CD14-positive monocyte (primary cell): ENCODE results near the gene GSTK1. TPM values are rescaled to one million over a fixed set of nuclear protein-coding genes. Genes with fewer than 3 reads are reported as not detected.
A peak's percentile ranks its signal among the peaks of the same experiment; 100 is the strongest.

Experiments
- DNase-seq, 3 donors: peaks; one replicate each; pipeline ENCODE4 v3.0.0-alpha.2; 2011 to 2022
- H2AFZ ChIP-seq: 2 replicates; pipeline ENCODE4 v1.6.0; 2012; ENCODE audit warnings: mild to moderate bottlenecking, low read depth, low read length, inconsistent platforms; ENCODE audit not compliant: insufficient read depth, poor library complexity, severe bottlenecking
- H3K27ac ChIP-seq, 2 donors: 1 replicate in 1 of 2; 2 replicates in 1 of 2; pipeline ENCODE4 v1.5.1; 2012 to 2013; ENCODE audit warnings: low read length in 2 of 2, control low read depth in 1 of 2, inconsistent platforms in 1 of 2, low read depth in 1 of 2, mild to moderate bottlenecking in 1 of 2
- H3K27me3 ChIP-seq, 2 donors: one replicate each; pipeline versions ENCODE4 v1.6.0 to v1.6.1; 2011 to 2013; ENCODE audit warnings: low read length in 2 of 2; ENCODE audit not compliant: control insufficient read depth in 2 of 2, insufficient read depth in 2 of 2
- H3K36me3 ChIP-seq, 2 donors: replicated peaks in 1 of 2; 1 replicate in 1 of 2; 2 replicates in 1 of 2; pipeline versions ENCODE4 v1.5.1 to v1.6.1; 2012 to 2013; ENCODE audit warnings: low read length in 2 of 2, control low read depth in 1 of 2, inconsistent platforms in 1 of 2, mild to moderate bottlenecking in 1 of 2; ENCODE audit not compliant: insufficient read depth in 2 of 2, control insufficient read depth in 1 of 2
- H3K4me1 ChIP-seq, 2 donors: 1 replicate in 1 of 2; 2 replicates in 1 of 2; pipeline versions ENCODE4 v1.5.1 to v1.6.1; 2012 to 2013; ENCODE audit warnings: low read length in 2 of 2, control low read depth in 1 of 2, inconsistent platforms in 1 of 2, mild to moderate bottlenecking in 1 of 2, moderate library complexity in 1 of 2; ENCODE audit not compliant: insufficient read depth in 2 of 2, control insufficient read depth in 1 of 2
- H3K4me2 ChIP-seq: replicated peaks from 2 replicates; pipeline ENCODE3; 2012; ENCODE audit warnings: low read length, moderate library complexity, mild to moderate bottlenecking; ENCODE audit not compliant: poor library complexity, severe bottlenecking; ENCODE audit errors: extremely low read depth
- H3K4me3 ChIP-seq, 3 experiments: fragments of 200-600 bp in 1 of 3; sonication (generic) in 1 of 3; replicated peaks in 1 of 3; 1 replicate in 2 of 3; 2 replicates in 1 of 3; pipeline ENCODE4 v1.5.1; 2011 to 2013; ENCODE audit warnings: low read length in 3 of 3, mild to moderate bottlenecking in 3 of 3, control low read depth in 2 of 3, low read depth in 2 of 3, inconsistent platforms in 1 of 3, moderate library complexity in 1 of 3
- H3K79me2 ChIP-seq: 2 replicates; pipeline ENCODE4 v1.6.0; 2012; ENCODE audit warnings: mild to moderate bottlenecking, control low read depth, inconsistent platforms, low read length, moderate library complexity; ENCODE audit not compliant: insufficient read depth
- H3K9ac ChIP-seq: 2 replicates; pipeline ENCODE4 v1.6.0; 2017; ENCODE audit warnings: low read length, mild to moderate bottlenecking; ENCODE audit not compliant: insufficient read depth, poor library complexity, severe bottlenecking
- H3K9me3 ChIP-seq, 2 donors: replicated peaks in 1 of 2; 1 replicate in 1 of 2; 2 replicates in 1 of 2; pipeline versions ENCODE4 v1.5.1 to v1.6.1; 2012 to 2013; ENCODE audit warnings: low read length in 2 of 2, control low read depth in 1 of 2; ENCODE audit not compliant: control insufficient read depth in 1 of 2, insufficient read depth in 1 of 2
- H4K20me1 ChIP-seq: 2 replicates; pipeline ENCODE4 v1.6.0; 2012; ENCODE audit warnings: mild to moderate bottlenecking, low read length, control low read depth, moderate library complexity; ENCODE audit not compliant: insufficient read depth
- H3K27ac Mint-ChIP-seq, 7 donors: one replicate each; pipeline ENCODE4 v1.8.0; 2020; ENCODE audit warnings: mild to moderate bottlenecking in 7 of 7, mixed read lengths in 7 of 7, moderate library complexity in 6 of 7, inconsistent platforms in 2 of 7
- H3K27me3 Mint-ChIP-seq, 3 donors: one replicate each; pipeline ENCODE4 v1.8.0; 2021 to 2022; ENCODE audit warnings: low read depth in 3 of 3, mild to moderate bottlenecking in 3 of 3, mixed read lengths in 3 of 3, moderate library complexity in 3 of 3, inconsistent platforms in 1 of 3
- H3K36me3 Mint-ChIP-seq, 2 donors: one replicate each; pipeline ENCODE4 v1.8.0; 2020; ENCODE audit warnings: mixed read lengths in 2 of 2, inconsistent platforms in 1 of 2, mild to moderate bottlenecking in 1 of 2
- H3K4me1 Mint-ChIP-seq: one replicate; pipeline ENCODE4 v1.8.0; 2020; ENCODE audit warnings: mild to moderate bottlenecking, mixed read lengths
- H3K4me3 Mint-ChIP-seq, 2 donors: one replicate each; pipeline ENCODE4 v1.8.0; 2020; ENCODE audit warnings: mild to moderate bottlenecking in 2 of 2, mixed read lengths in 2 of 2, moderate library complexity in 1 of 2
- H3K9me3 Mint-ChIP-seq, 7 donors: one replicate each; pipeline ENCODE4 v1.8.0; 2020 to 2022; ENCODE audit warnings: mixed read lengths in 7 of 7, mild to moderate bottlenecking in 6 of 7, moderate library complexity in 6 of 7, inconsistent platforms in 2 of 7
- WGBS: methylation state at CpG from one replicate; pipeline ENCODE4 v1.1.5; 2013; ENCODE audit warnings: missing lambda C conversion rate; ENCODE audit not compliant: insufficient coverage; 5-methylcytosine and 5-hydroxymethylcytosine counted together
- intact Hi-C, 2 donors: fragments of 100-400 bp; cut with micrococcal nuclease; formaldehyde crosslinking; loops; one replicate each; pipeline versions ENCODE4 v1.15.0 to v1.15.1; 2023
- polyA plus RNA-seq, 3 donors: library from polyadenylated mRNA; depleted of rRNA in 1 of 3; unstranded in 2 of 3; stranded (reverse) in 1 of 3; fragments of 300-500 nt in 2 of 3; fragments of >200 nt in 1 of 3; fragmentation: Illumina TruSeq in 2 of 3; gene quantifications; 1 replicate in 2 of 3; 2 replicates in 1 of 3; pipeline ENCODE4 v1.2.3, GENCODE V29; 2012 to 2021
- TF ChIP-seq, protein P1 (sequence below): fragments of 200-600 bp; IDR thresholded peaks from one replicate; pipeline ENCODE4 v1.8.0; 2022; ENCODE audit warnings: antibody characterized with exemption, mild to moderate bottlenecking

Gene GSTK1
- polyA plus RNA-seq, 3 donors, result 413 to 547 (median 427) TPM

DNA sequence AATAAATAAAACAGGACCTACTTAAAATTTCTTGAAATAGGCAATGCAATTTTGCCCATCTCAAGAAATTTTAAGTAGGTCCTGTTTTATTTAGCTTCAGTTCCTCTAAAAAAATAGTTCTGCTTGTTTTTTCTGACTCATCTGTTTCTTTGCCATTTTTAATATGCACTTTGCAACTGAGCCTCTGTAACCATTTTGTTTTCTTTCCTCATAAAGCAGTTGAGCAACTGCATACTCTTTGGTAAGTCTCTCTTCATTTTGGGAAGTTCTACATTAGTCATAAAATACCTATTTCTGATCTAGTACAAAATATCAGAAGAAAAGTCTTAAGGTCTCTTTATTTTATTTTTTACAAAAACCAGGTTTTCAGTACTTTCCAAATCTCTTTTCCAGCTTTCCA, 23.4 kb upstream of the GSTK1 start:
- no peaks in the 10 kb centered on the region for H3K27me3 ChIP-seq
- peak overlapping the region; percentile 51 for H3K9ac ChIP-seq
- no peaks in the 10 kb centered on the region for H3K79me2 ChIP-seq
- peak overlapping the region; percentile 76 for H3K4me2 ChIP-seq
- peaks cover 0 to 23% (median 11%) of the 10 kb centered on the region in 7 donors for H3K9me3 Mint-ChIP-seq
- peaks cover 6 to 20% of the 10 kb centered on the region in 2 donors for H3K36me3 Mint-ChIP-seq
- H4K20me1 ChIP-seq, result no peaks in the 10 kb centered on the region
- H3K4me1 ChIP-seq, result peaks cover 70 to 90% of the 10 kb centered on the region in 2 donors
- peak overlapping the region; percentile 48 to 76 for H3K4me3 Mint-ChIP-seq
- H2AFZ ChIP-seq, result no peak overlapping the region
- TF ChIP-seq, protein P1, sequence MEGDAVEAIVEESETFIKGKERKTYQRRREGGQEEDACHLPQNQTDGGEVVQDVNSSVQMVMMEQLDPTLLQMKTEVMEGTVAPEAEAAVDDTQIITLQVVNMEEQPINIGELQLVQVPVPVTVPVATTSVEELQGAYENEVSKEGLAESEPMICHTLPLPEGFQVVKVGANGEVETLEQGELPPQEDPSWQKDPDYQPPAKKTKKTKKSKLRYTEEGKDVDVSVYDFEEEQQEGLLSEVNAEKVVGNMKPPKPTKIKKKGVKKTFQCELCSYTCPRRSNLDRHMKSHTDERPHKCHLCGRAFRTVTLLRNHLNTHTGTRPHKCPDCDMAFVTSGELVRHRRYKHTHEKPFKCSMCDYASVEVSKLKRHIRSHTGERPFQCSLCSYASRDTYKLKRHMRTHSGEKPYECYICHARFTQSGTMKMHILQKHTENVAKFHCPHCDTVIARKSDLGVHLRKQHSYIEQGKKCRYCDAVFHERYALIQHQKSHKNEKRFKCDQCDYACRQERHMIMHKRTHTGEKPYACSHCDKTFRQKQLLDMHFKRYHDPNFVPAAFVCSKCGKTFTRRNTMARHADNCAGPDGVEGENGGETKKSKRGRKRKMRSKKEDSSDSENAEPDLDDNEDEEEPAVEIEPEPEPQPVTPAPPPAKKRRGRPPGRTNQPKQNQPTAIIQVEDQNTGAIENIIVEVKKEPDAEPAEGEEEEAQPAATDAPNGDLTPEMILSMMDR, result no peak
- peak overlapping the region; percentile 92 to 97 (median 95) for H3K27ac Mint-ChIP-seq
- H3K36me3 ChIP-seq, result no peaks in the 10 kb centered on the region
- H3K9me3 ChIP-seq, result peaks cover 0 to 6% of the 10 kb centered on the region in 2 donors
- intact Hi-C loops, result loop anchor here in 1 of 2 donors (5.0 to 10.0 kb wide), 3 partner anchors 47 to 175 kb away; partner anchors contain the start of genes CASP2 and ZYX
- peak overlapping the region in 2 of 3 experiments; percentile 37 to 70 for H3K4me3 ChIP-seq
- H3K4me1 Mint-ChIP-seq, result peaks cover 85% of the 10 kb centered on the region
- H3K27me3 Mint-ChIP-seq, result peaks cover 0 to 2% (median 0%) of the 10 kb centered on the region in 3 donors
- peak overlapping the region; percentile 59 to 90 for H3K27ac ChIP-seq
- peak; percentile 87 to 95 (median 92) for DNase-seq

DNA sequence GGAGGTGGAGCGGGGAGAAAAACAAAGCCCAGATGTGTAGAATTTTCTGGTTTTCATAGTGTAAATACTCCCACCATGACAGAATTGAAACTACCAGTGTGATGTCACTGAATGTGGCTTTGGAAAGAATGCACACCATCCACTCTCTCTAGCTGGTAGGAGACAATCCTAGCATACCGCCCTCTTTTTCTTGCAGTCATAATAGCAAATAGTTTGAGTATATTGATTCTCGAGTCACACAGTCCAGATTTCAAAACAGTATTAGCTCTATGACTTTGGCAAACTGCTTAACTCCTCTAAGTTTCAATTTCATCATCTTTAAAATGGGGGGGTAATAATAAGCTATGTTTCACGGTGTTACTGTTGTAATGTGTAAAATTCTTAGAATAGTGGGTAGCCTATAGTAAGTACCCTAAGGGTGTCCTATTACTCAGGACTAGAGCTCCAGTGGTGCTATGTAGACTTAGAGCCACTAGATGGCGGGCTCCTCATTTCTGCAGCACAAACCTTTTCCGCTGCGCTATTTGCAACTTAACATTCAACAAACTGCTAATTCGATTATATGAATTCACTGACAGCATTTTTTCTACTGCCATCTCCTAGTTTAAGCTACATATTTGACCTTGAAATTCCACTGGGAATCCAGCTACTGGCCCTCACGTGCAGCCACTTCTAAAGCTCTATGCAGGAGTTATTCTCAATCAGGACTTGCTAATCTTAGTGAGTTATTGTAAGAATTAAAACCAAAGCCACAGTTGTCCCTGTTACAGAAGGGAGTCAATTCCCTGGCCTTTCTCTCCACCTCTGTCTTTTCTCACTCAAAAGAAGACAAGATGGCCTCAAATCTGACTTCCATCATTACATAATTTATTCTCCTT, 22.7 kb upstream of the GSTK1 start:
- H3K9me3 ChIP-seq, result peaks cover 0 to 6% of the 10 kb centered on the region in 2 donors
- Mint-ChIP-seq H3K36me3 (peaks cover 6 to 17% of the 10 kb centered on the region in 2 donors), H3K27me3 (peaks cover 0 to 3% (median 0%) of the 10 kb centered on the region in 3 donors), H3K9me3 (peaks cover 0 to 20% (median 11%) of the 10 kb centered on the region in 7 donors), H3K27ac (peak overlapping the region; percentile 92 to 97 (median 95)), H3K4me1 (peaks cover 86% of the 10 kb centered on the region), H3K4me3 (peak overlapping the region; percentile 48 to 76)
- peaks cover 74 to 90% of the 10 kb centered on the region in 2 donors for H3K4me1 ChIP-seq
- H3K9ac ChIP-seq, result peak overlapping the region; percentile 51
- H3K27ac ChIP-seq, result peak overlapping the region; percentile 59 to 90
- H3K27me3 ChIP-seq, result no peaks in the 10 kb centered on the region
- intact Hi-C loops, result loop anchor here in 1 of 2 donors (5.0 to 10.0 kb wide), 3 partner anchors 47 to 174 kb away; partner anchors contain the start of genes CASP2 and ZYX
- H4K20me1 ChIP-seq, result no peaks in the 10 kb centered on the region
- H2AFZ ChIP-seq, result peak overlapping the region; percentile 12
- H3K36me3 ChIP-seq, result no peaks in the 10 kb centered on the region
- H3K4me2 ChIP-seq, result peak overlapping the region; percentile 76
- peak; percentile 61 to 81 (median 79) for DNase-seq
- WGBS, result 0% methylated on average over 4 of the region's 9 CpGs
- TF ChIP-seq, protein P1, result peak; percentile 97
- H3K79me2 ChIP-seq, result no peaks in the 10 kb centered on the region
- peak overlapping the region; percentile 12 to 70 (median 37) for H3K4me3 ChIP-seq
